Liver (tissue), 9 donors: ENCODE measurements around the gene CEP95. TPM values are rescaled to one million over a fixed set of nuclear protein-coding genes. Genes with fewer than 3 reads are reported as not detected.

Experiments
- DNase-seq: peaks from one replicate; pipeline ENCODE4 v3.0.0-alpha.2; 2017; ENCODE audit warnings: low spot score
- H3K27ac ChIP-seq, 2 donors: one replicate each; pipeline ENCODE4 v1.7.0; 2013; ENCODE audit warnings: inconsistent platforms in 2 of 2, low read length in 2 of 2, control low read depth in 1 of 2, low read depth in 1 of 2, mild to moderate bottlenecking in 1 of 2
- H3K27me3 ChIP-seq, 4 donors: one replicate each; pipeline versions ENCODE4 v1.6.1 to v1.7.0; 2013; ENCODE audit warnings: low read length in 3 of 4, inconsistent platforms in 1 of 4, mild to moderate bottlenecking in 1 of 4, moderate library complexity in 1 of 4; ENCODE audit not compliant: control insufficient read depth in 4 of 4, insufficient read depth in 4 of 4
- H3K36me3 ChIP-seq, 4 donors: one replicate each; pipeline versions ENCODE4 v1.6.1 to v1.7.0; 2013; ENCODE audit warnings: low read length in 3 of 4, mild to moderate bottlenecking in 3 of 4, low read depth in 1 of 4, moderate library complexity in 1 of 4; ENCODE audit not compliant: control insufficient read depth in 4 of 4, insufficient read depth in 3 of 4
- H3K4me1 ChIP-seq, 4 donors: one replicate each; pipeline versions ENCODE4 v1.6.1 to v1.7.0; 2013; ENCODE audit warnings: low read length in 3 of 4, mild to moderate bottlenecking in 3 of 4, moderate library complexity in 1 of 4; ENCODE audit not compliant: control insufficient read depth in 4 of 4, insufficient read depth in 4 of 4
- H3K4me3 ChIP-seq, 3 donors: one replicate each; pipeline versions ENCODE4 v1.6.1 to v1.7.0; 2013; ENCODE audit warnings: low read length in 3 of 3, control low read depth in 1 of 3, low read depth in 1 of 3, mild to moderate bottlenecking in 1 of 3
- H3K9ac ChIP-seq, 2 donors: one replicate each; pipeline ENCODE4 v1.7.0; 2013; ENCODE audit warnings: low read length in 2 of 2, mild to moderate bottlenecking in 2 of 2, moderate library complexity in 2 of 2, control low read depth in 1 of 2, low read depth in 1 of 2
- H3K9me3 ChIP-seq, 4 donors: one replicate each; pipeline versions ENCODE4 v1.6.1 to v1.7.0; 2013; ENCODE audit warnings: low read length in 3 of 4; ENCODE audit not compliant: control insufficient read depth in 4 of 4
- EGR1 ChIP-seq, 2 donors: IDR thresholded peaks; 2 replicates each; pipeline ENCODE4 v1.6.1; 2016 to 2018; ENCODE audit warnings: antibody characterized with exemption in 2 of 2, low read depth in 2 of 2
- FOXA1 ChIP-seq: IDR thresholded peaks from 2 replicates; pipeline ENCODE4 v1.6.1; 2016; ENCODE audit warnings: antibody characterized with exemption
- FOXA2 ChIP-seq: IDR thresholded peaks from 2 replicates; pipeline ENCODE4 v1.6.1; 2016; ENCODE audit warnings: antibody characterized with exemption
- GABPA ChIP-seq, 2 donors: IDR thresholded peaks in 1 of 2; conservative IDR thresholded peaks in 1 of 2; 2 replicates each; pipeline ENCODE4 v1.6.1; 2016; ENCODE audit warnings: antibody characterized with exemption in 2 of 2, mild to moderate bottlenecking in 1 of 2, moderate library complexity in 1 of 2
- HNF4A ChIP-seq, 2 donors: conservative IDR thresholded peaks; 2 replicates each; pipeline ENCODE4 v1.6.1; 2016; ENCODE audit warnings: antibody characterized with exemption in 2 of 2, mild to moderate bottlenecking in 2 of 2
- HNF4G ChIP-seq: IDR thresholded peaks from 2 replicates; pipeline ENCODE4 v1.6.1; 2016; ENCODE audit warnings: antibody characterized with exemption
- JUND ChIP-seq, 2 donors: IDR thresholded peaks; 2 replicates each; pipeline ENCODE4 v1.6.1; 2016; ENCODE audit warnings: antibody characterized with exemption in 2 of 2
- NR2F2 ChIP-seq: IDR thresholded peaks from 2 replicates; pipeline ENCODE4 v1.6.1; 2016; ENCODE audit warnings: antibody characterized with exemption
- RAD21 ChIP-seq, 2 donors: IDR thresholded peaks; 2 replicates each; pipeline ENCODE4 v1.6.1; 2016; ENCODE audit warnings: antibody characterized with exemption in 2 of 2, mild to moderate bottlenecking in 2 of 2
- RXRA ChIP-seq, 2 donors: IDR thresholded peaks; 2 replicates each; pipeline ENCODE4 v1.6.1; 2017 to 2018; ENCODE audit warnings: antibody characterized with exemption in 2 of 2, mild to moderate bottlenecking in 1 of 2
- SP1 ChIP-seq: IDR thresholded peaks from 2 replicates; pipeline ENCODE4 v1.6.1; 2018; ENCODE audit warnings: antibody characterized with exemption, mild to moderate bottlenecking
- TAF1 ChIP-seq: conservative IDR thresholded peaks from 2 replicates; pipeline ENCODE4 v1.6.1; 2016; ENCODE audit warnings: antibody characterized with exemption, mild to moderate bottlenecking
- YY1 ChIP-seq: IDR thresholded peaks from 2 replicates; pipeline ENCODE4 v1.6.1; 2016; ENCODE audit warnings: antibody characterized with exemption, mild to moderate bottlenecking
- ZBTB33 ChIP-seq: IDR thresholded peaks from 2 replicates; pipeline ENCODE4 v1.6.1; 2016; ENCODE audit warnings: antibody characterized with exemption
- WGBS: extraction: QIAGEN DNeasy Blood & Tissue Kit; methylation state at CpG from one replicate; pipeline ENCODE4 v1.1.7; 2013; 5-methylcytosine and 5-hydroxymethylcytosine counted together
- polyA plus RNA-seq, 2 donors: library from polyadenylated mRNA; stranded (reverse) in 1 of 2; unstranded in 1 of 2; fragments of 200-250 nt in 1 of 2; fragments of >200 nt in 1 of 2; fragmentation: Nextera tagmentation in 1 of 2; extraction: Ambion mirVana in 1 of 2; gene quantifications; one replicate each; pipeline versions ENCODE4 v1.2.1 to v1.2.3, GENCODE V29; 2013 to 2015
- total RNA-seq, 2 donors: library from RNA; depleted of rRNA; stranded (reverse); fragments of >200 nt; gene quantifications; one replicate each; pipeline ENCODE4 v1.2.3, GENCODE V29; 2014
- TF ChIP-seq, protein P1 (sequence below): IDR thresholded peaks from 2 replicates; pipeline ENCODE4 v1.6.1; 2016; ENCODE audit warnings: antibody characterized with exemption
- TF ChIP-seq, protein P2 (sequence below): IDR thresholded peaks from 2 replicates; pipeline ENCODE4 v1.6.1; 2016; ENCODE audit warnings: antibody characterized with exemption, mild to moderate bottlenecking
- TF ChIP-seq, protein P3 (sequence below): fragments of 150-350 bp; IDR thresholded peaks from 2 replicates; pipeline ENCODE4 v1.5.1; 2017; ENCODE audit warnings: improper control_type of control experiment, low read depth, low read length; ENCODE audit not compliant: missing input control
- TF ChIP-seq, protein P4 (sequence below): IDR thresholded peaks from 2 replicates; pipeline ENCODE4 v1.6.1; 2016; ENCODE audit warnings: antibody characterized with exemption
- donor health status: healthy.
- donor health status: healthy.
- donor health status: healthy.
- donor health status: healthy.
- donor health status: healthy.

Gene CEP95
- total and polyA plus RNA-seq, 4 donors, result 5.3 to 23.3 (median 11.0) TPM

DNA sequence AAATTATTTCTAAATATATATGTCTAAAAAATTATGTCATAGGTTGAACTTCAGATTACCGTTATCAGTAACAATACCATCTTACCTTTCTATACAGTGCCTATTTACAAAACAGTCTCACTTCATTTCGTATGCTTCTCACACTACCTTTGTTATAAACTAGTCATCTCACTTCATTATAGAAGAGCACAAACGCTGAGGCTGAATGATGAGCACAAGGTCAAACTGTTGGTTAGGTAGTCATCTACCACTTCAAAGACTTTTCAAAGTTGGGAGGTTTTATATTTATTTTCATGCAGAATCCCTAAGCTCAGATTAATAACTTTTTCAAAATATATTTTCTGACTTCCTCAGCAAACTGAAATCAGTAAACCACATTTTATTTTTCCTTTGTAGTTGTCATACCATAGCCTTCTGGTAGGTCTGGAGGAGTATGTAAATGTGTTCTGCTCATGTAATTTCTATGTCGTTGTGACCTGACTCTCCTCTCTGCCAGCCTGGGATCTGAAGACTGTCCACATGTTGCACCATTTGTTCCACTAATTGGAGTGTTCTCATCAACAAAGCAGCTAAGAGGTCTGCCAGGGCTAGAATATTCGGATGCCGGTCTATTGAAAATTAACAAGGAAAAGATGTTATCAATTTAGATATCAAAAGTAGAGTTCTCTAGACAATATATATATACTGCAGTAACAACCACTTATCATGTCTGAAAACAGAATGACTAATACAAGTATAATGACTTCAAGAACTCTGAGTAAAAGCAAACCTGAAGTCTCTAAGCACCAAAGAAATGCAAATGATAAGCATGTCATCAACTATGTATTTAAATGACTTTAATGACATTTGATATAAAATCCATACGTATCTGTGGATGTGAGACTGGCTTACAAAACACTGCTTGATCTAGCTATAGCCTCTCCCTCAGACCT is 73.9 kb downstream of the CEP95 start:
- Histone ChIP-seq H3K9ac (no peak overlapping the region), H3K36me3 (peaks cover 6 to 22% (median 21%) of the 10 kb centered on the region in 4 donors), H3K27me3 (no peaks in the 10 kb centered on the region), H3K27ac (no peak overlapping the region), H3K4me1 (no peaks in the 10 kb centered on the region), H3K4me3 (no peak overlapping the region), H3K9me3 (no peaks in the 10 kb centered on the region)
- no peak for DNase-seq
- 86% methylated on average over 7 of the region's 7 CpGs for WGBS
- TF ChIP-seq HNF4G (no peak), NR2F2 (no peak), YY1 (no peak), HNF4A (conservative IDR thresholded peaks at IDR 0.05) (no peak), FOXA1 (no peak), EGR1 (IDR thresholded peaks at IDR 0.05; ENCODE audit: low read depth in 2 of 2) (no peak)
- TF ChIP-seq, protein P1, sequence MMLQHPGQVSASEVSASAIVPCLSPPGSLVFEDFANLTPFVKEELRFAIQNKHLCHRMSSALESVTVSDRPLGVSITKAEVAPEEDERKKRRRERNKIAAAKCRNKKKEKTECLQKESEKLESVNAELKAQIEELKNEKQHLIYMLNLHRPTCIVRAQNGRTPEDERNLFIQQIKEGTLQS, result no peak
- TF ChIP-seq, protein P2, sequence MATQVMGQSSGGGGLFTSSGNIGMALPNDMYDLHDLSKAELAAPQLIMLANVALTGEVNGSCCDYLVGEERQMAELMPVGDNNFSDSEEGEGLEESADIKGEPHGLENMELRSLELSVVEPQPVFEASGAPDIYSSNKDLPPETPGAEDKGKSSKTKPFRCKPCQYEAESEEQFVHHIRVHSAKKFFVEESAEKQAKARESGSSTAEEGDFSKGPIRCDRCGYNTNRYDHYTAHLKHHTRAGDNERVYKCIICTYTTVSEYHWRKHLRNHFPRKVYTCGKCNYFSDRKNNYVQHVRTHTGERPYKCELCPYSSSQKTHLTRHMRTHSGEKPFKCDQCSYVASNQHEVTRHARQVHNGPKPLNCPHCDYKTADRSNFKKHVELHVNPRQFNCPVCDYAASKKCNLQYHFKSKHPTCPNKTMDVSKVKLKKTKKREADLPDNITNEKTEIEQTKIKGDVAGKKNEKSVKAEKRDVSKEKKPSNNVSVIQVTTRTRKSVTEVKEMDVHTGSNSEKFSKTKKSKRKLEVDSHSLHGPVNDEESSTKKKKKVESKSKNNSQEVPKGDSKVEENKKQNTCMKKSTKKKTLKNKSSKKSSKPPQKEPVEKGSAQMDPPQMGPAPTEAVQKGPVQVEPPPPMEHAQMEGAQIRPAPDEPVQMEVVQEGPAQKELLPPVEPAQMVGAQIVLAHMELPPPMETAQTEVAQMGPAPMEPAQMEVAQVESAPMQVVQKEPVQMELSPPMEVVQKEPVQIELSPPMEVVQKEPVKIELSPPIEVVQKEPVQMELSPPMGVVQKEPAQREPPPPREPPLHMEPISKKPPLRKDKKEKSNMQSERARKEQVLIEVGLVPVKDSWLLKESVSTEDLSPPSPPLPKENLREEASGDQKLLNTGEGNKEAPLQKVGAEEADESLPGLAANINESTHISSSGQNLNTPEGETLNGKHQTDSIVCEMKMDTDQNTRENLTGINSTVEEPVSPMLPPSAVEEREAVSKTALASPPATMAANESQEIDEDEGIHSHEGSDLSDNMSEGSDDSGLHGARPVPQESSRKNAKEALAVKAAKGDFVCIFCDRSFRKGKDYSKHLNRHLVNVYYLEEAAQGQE, result no peak

DNA sequence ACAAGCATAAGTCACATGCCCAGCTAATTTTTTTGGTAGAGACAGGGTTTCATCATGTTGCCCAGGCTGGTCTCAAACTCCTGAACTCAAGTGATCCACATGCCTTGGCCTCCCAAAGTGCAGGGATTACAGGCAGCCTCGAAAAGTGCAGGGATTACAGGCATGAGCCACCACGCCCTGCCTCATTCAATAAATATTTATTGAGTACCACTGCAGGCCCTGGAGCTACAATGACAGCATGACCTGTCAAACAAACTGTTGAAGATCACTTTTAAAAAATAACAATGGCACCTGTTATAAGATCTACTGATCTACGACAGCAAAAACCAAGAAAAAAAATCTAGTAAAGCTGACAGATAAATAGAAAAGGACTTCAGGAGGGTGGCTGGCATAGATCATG is 76.3 kb downstream of the CEP95 start:
- no peaks in the 10 kb centered on the region for H3K27me3 ChIP-seq
- TF ChIP-seq, protein P2, result no peak
- no peak for TF ChIP-seq HNF4A (conservative IDR thresholded peaks at IDR 0.05)
- no peak for TF ChIP-seq GABPA (IDR thresholded peaks at IDR 0.05 in 1 of 2, conservative IDR thresholded peaks at IDR 0.05 in 1 of 2)
- no peak for TF ChIP-seq YY1
- TF ChIP-seq ZBTB33, result no peak
- TF ChIP-seq FOXA1, result no peak
- no peak for TF ChIP-seq FOXA2
- no peak for TF ChIP-seq JUND (IDR thresholded peaks at IDR 0.05)
- TF ChIP-seq, protein P1, result no peak
- no peak for TF ChIP-seq RXRA (IDR thresholded peaks at IDR 0.05)
- no peak for TF ChIP-seq TAF1
- no peak for TF ChIP-seq HNF4G
- TF ChIP-seq, protein P3, sequence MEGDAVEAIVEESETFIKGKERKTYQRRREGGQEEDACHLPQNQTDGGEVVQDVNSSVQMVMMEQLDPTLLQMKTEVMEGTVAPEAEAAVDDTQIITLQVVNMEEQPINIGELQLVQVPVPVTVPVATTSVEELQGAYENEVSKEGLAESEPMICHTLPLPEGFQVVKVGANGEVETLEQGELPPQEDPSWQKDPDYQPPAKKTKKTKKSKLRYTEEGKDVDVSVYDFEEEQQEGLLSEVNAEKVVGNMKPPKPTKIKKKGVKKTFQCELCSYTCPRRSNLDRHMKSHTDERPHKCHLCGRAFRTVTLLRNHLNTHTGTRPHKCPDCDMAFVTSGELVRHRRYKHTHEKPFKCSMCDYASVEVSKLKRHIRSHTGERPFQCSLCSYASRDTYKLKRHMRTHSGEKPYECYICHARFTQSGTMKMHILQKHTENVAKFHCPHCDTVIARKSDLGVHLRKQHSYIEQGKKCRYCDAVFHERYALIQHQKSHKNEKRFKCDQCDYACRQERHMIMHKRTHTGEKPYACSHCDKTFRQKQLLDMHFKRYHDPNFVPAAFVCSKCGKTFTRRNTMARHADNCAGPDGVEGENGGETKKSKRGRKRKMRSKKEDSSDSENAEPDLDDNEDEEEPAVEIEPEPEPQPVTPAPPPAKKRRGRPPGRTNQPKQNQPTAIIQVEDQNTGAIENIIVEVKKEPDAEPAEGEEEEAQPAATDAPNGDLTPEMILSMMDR, result no peak
- TF ChIP-seq SP1, result no peak
- no peak for TF ChIP-seq RAD21 (IDR thresholded peaks at IDR 0.05)
- no peak for TF ChIP-seq EGR1 (IDR thresholded peaks at IDR 0.05; ENCODE audit: low read depth in 2 of 2)
- TF ChIP-seq, protein P4, sequence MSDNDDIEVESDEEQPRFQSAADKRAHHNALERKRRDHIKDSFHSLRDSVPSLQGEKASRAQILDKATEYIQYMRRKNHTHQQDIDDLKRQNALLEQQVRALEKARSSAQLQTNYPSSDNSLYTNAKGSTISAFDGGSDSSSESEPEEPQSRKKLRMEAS, result no peak
- TF ChIP-seq NR2F2, result no peak
- H3K4me3 ChIP-seq, result no peak overlapping the region
- H3K9ac ChIP-seq, result no peak overlapping the region
- WGBS, result 94% methylated on average over 3 of the region's 3 CpGs
- no peaks in the 10 kb centered on the region for H3K9me3 ChIP-seq
- DNase-seq, result no peak
- no peak overlapping the region for H3K27ac ChIP-seq
- no peaks in the 10 kb centered on the region for H3K4me1 ChIP-seq
- H3K36me3 ChIP-seq, result peaks cover 4 to 22% (median 21%) of the 10 kb centered on the region in 4 donors
